OCI-LY1 (cell line): ENCODE measurements around the gene SOX12.

Experiments used
- H2AFZ ChIP-seq: fragments of 200-600 bp; sonication (generic), shearing (Covaris generic); 2 replicates; pipeline ENCODE4 v1.6.0; 2014; ENCODE audit warnings: antibody characterized with exemption, mild to moderate bottlenecking, low read length
- H3F3A ChIP-seq: fragments of 200-600 bp; sonication (generic), shearing (Covaris generic); 2 replicates; pipeline ENCODE4 v1.6.0; 2014; ENCODE audit warnings: mild to moderate bottlenecking, antibody characterized with exemption, low read length, moderate library complexity; ENCODE audit not compliant: insufficient read depth
- H3K27ac ChIP-seq: fragments of 200-600 bp; sonication (generic); 2 replicates; pipeline ENCODE4 v1.5.1; 2014; ENCODE audit warnings: low read length, mixed run types, mild to moderate bottlenecking, low read depth; ENCODE audit not compliant: poor library complexity, severe bottlenecking
- H3K27me3 ChIP-seq: fragments of 200-600 bp; sonication (generic); 2 replicates; pipeline ENCODE4 v1.6.0; 2014; ENCODE audit warnings: antibody characterized with exemption, mild to moderate bottlenecking, low read length, moderate library complexity; ENCODE audit not compliant: insufficient read depth
- H3K36me3 ChIP-seq: fragments of 200-600 bp; sonication (generic); 2 replicates; pipeline ENCODE4 v1.6.1; 2014; ENCODE audit warnings: mild to moderate bottlenecking, antibody characterized with exemption, low read length, moderate library complexity, mixed read lengths; ENCODE audit not compliant: insufficient read depth
- H3K4me1 ChIP-seq: fragments of 200-600 bp; sonication (generic); 2 replicates; pipeline ENCODE4 v1.5.1; 2014; ENCODE audit warnings: mild to moderate bottlenecking, low read length, moderate library complexity; ENCODE audit not compliant: insufficient read depth, severe bottlenecking
- H3K4me2 ChIP-seq: fragments of 200-600 bp; sonication (generic), shearing (Covaris generic); 2 replicates; pipeline ENCODE4 v1.6.1; 2014; ENCODE audit warnings: low read length
- H3K4me3 ChIP-seq: fragments of 200-600 bp; sonication (generic); 2 replicates; pipeline ENCODE4 v1.5.1; 2014; ENCODE audit warnings: low read length, low read depth, mild to moderate bottlenecking, mixed read lengths; ENCODE audit not compliant: poor library complexity, severe bottlenecking
- H3K79me2 ChIP-seq: fragments of 200-600 bp; shearing (Covaris generic); 2 replicates; pipeline ENCODE4 v1.6.1; 2016; ENCODE audit warnings: mixed run types, low read length, mixed read lengths; ENCODE audit not compliant: insufficient read depth
- H3K9ac ChIP-seq: fragments of 200-600 bp; sonication (generic), shearing (Covaris generic); 2 replicates; pipeline ENCODE4 v1.6.1; 2014; ENCODE audit warnings: mild to moderate bottlenecking, low read length, mixed read lengths
- H3K9me2 ChIP-seq: fragments of 200-600 bp; sonication (generic), shearing (Covaris generic); 2 replicates; pipeline ENCODE4 v1.6.1; 2014; ENCODE audit warnings: low read depth, mild to moderate bottlenecking, low read length, mixed read lengths
- H3K9me3 ChIP-seq: fragments of 200-600 bp; shearing (Covaris generic); 2 replicates; pipeline ENCODE4 v1.6.1; 2014; ENCODE audit warnings: low read length, mixed read lengths
- H4K20me1 ChIP-seq: fragments of 200-600 bp; sonication (generic), shearing (Covaris generic); 2 replicates; pipeline ENCODE4 v1.6.0; 2016; ENCODE audit warnings: mild to moderate bottlenecking, low read length; ENCODE audit not compliant: insufficient read depth
- EZH2 ChIP-seq: fragments of 200-600 bp; sonication (generic), shearing (Covaris generic); IDR thresholded peaks from 2 replicates; pipeline ENCODE4 v1.8.0; 2017; ENCODE audit warnings: borderline replicate concordance, mixed run types, mild to moderate bottlenecking, antibody characterized with exemption, low read length, moderate library complexity, mixed read lengths
- TF ChIP-seq, protein P1 (sequence below): fragments of 200-600 bp; sonication (generic), shearing (Covaris generic); IDR thresholded peaks from 2 replicates; pipeline ENCODE4 v1.5.1; 2017; ENCODE audit warnings: mild to moderate bottlenecking, antibody characterized with exemption, low read length, moderate library complexity, mixed read lengths

Gene SOX12

DNA sequence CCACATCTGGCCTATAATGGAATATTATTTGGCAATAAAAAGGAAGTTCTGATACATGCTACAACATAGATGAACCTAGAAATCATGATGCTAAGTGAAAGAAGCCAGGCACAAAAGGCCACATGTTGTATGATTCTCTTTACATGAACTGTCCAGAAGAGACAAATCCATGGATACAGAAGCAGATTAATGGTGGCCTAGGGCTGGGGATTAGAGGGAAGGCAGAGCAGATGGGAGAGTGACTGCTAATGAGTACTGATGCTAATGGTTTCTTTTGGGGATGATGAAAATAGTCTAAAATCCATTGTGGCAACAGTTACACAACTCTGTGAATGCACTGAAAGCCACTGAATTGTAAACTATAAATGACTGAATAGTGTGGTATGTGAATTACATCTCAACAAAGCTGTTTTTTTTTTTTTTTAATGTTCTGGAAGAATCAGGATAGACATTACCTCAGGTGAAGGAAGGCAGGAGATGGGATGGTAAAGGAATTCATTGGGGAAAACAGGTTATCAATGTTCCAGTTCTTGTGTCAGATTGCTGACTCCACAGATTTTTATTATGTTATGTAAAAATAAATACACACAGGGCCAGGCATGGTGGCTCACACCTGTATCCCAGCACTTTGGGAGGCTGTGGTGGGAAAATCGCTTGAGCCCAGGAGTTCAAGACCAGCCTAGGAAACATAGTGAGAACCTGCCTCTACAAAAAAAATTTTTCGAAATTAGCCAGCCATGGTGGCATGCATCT is 8.9 kb upstream of the SOX12 start:
- no peak overlapping the region for H2AFZ ChIP-seq
- no peak overlapping the region for H3K9ac ChIP-seq

DNA sequence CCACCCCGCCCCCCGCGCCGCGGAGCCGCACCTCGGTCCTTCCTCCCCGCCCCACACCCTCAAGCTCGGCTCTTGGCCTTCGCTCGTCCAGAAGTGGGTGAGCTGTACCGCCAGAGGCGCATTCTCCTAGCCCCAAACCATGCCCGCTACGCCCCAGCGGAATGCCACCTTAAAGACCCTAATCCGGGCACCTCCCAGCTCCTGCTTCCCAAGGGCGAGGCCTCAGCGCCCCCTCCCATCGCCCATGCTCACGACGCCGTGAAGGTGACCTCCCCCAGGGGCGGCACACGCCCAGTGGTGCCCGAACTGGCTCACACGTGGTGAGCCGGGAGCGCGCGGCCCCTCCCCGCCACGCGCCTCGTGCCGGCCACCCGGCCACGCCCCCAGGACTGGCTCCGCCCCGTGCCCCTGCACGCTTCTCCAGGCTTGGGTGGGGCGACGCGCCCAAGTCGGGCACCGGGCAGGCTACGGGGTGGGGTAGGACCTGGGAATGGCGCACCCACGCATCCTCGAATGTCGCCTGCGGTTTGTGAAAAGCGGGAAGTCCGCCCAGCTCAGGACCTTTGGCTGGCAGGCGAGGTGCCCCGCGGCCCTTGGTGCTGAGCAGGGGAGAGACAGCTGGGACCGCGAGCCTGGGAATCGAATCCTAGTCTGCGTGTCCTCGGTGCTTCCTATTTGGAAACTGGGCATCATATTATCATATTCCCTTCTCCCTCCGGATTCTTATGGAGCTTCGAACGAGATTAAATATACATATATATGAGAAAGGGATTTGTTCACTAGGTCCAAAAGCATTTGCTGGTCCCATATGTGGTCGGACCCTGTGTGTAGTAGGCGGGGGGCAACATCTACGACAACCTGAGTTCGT is 941 bp upstream of the SOX12 start:
- no peaks in the 10 kb centered on the region for H3F3A ChIP-seq
- peak overlapping the region; percentile 95 for H3K27ac ChIP-seq
- no peak overlapping the region for H2AFZ ChIP-seq
- no peaks in the 10 kb centered on the region for H3K36me3 ChIP-seq
- peak overlapping the region; percentile 81 for H3K4me3 ChIP-seq
- no peaks in the 10 kb centered on the region for H3K79me2 ChIP-seq
- peak overlapping the region; percentile 88 for H3K9ac ChIP-seq
- no peaks in the 10 kb centered on the region for H3K9me3 ChIP-seq
- peak overlapping the region; percentile 73 for H3K4me2 ChIP-seq
- TF ChIP-seq, protein P1, sequence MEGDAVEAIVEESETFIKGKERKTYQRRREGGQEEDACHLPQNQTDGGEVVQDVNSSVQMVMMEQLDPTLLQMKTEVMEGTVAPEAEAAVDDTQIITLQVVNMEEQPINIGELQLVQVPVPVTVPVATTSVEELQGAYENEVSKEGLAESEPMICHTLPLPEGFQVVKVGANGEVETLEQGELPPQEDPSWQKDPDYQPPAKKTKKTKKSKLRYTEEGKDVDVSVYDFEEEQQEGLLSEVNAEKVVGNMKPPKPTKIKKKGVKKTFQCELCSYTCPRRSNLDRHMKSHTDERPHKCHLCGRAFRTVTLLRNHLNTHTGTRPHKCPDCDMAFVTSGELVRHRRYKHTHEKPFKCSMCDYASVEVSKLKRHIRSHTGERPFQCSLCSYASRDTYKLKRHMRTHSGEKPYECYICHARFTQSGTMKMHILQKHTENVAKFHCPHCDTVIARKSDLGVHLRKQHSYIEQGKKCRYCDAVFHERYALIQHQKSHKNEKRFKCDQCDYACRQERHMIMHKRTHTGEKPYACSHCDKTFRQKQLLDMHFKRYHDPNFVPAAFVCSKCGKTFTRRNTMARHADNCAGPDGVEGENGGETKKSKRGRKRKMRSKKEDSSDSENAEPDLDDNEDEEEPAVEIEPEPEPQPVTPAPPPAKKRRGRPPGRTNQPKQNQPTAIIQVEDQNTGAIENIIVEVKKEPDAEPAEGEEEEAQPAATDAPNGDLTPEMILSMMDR: peak; percentile 36; the same call in 1 of the 2 replicates
- no peak for TF ChIP-seq EZH2
- no peaks in the 10 kb centered on the region for H4K20me1 ChIP-seq
- H3K9me2 ChIP-seq: no peaks in the 10 kb centered on the region
- peaks cover 26% of the 10 kb centered on the region for H3K4me1 ChIP-seq
- no peaks in the 10 kb centered on the region for H3K27me3 ChIP-seq

More for the DNA sequence above, 8.9 kb upstream of the SOX12 start:
- no peaks in the 10 kb centered on the region for H3K4me1 ChIP-seq
- H3K4me2 ChIP-seq: no peak overlapping the region
- no peaks in the 10 kb centered on the region for H4K20me1 ChIP-seq
- H3K79me2 ChIP-seq: no peaks in the 10 kb centered on the region
- H3F3A ChIP-seq: no peaks in the 10 kb centered on the region
- H3K27me3 ChIP-seq: no peaks in the 10 kb centered on the region
- no peak for TF ChIP-seq EZH2
- TF ChIP-seq, protein P1: no peak
- no peaks in the 10 kb centered on the region for H3K9me2 ChIP-seq
- H3K27ac ChIP-seq: no peak overlapping the region
- H3K4me3 ChIP-seq: no peak overlapping the region
- no peaks in the 10 kb centered on the region for H3K9me3 ChIP-seq
- H3K36me3 ChIP-seq: no peaks in the 10 kb centered on the region

DNA sequence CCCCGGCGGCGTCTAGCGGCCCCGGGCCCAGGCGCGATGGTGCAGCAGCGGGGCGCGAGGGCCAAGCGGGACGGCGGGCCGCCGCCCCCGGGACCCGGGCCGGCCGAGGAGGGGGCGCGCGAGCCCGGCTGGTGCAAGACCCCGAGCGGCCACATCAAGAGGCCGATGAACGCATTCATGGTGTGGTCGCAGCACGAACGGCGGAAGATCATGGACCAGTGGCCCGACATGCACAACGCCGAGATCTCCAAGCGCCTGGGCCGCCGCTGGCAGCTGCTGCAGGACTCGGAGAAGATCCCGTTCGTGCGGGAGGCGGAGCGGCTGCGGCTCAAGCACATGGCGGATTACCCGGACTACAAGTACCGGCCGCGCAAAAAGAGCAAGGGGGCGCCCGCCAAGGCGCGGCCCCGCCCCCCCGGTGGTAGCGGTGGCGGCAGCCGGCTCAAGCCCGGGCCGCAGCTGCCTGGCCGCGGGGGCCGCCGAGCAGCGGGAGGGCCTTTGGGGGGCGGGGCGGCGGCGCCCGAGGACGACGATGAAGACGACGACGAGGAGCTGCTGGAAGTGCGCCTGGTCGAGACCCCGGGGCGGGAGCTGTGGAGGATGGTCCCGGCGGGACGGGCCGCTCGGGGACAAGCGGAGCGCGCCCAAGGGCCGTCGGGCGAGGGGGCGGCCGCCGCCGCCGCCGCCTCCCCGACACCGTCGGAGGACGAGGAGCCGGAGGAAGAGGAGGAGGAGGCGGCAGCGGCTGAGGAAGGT is 715 bp downstream of the SOX12 start:
- Histone ChIP-seq H3K4me3 (peak overlapping the region; percentile 70), H2AFZ (no peak overlapping the region), H3K9me2 (no peaks in the 10 kb centered on the region), H3F3A (no peaks in the 10 kb centered on the region), H3K9me3 (no peaks in the 10 kb centered on the region), H3K27ac (peak overlapping the region; percentile 85), H4K20me1 (no peaks in the 10 kb centered on the region), H3K79me2 (no peaks in the 10 kb centered on the region), H3K27me3 (no peaks in the 10 kb centered on the region), H3K36me3 (peaks cover 4% of the 10 kb centered on the region; the same call in 1 of the 2 replicates), H3K4me1 (peaks cover 36% of the 10 kb centered on the region), H3K4me2 (peak overlapping the region; percentile 85), H3K9ac (peak overlapping the region; percentile 72)
- TF ChIP-seq, protein P1: no peak
- TF ChIP-seq EZH2: no peak
